ENCODE results near the gene OBSCN. TPM values are rescaled to one million over a fixed set of nuclear protein-coding genes. Genes with fewer than 3 reads are reported as not detected.

The OBSCN gene
- total RNA-seq, 1 donor from 2014 or later = 15.2 TPM

GRCh38 chr1:228224198-228225164, 16.6 kb downstream of the OBSCN start:
- no peak overlapping the region for H3K4me3 Mint-ChIP-seq (ENCODE audit: unreplicated experiment)
- no peaks in the 10 kb centered on the region for H3K4me1 Mint-ChIP-seq (ENCODE audit: unreplicated experiment)
- peaks cover 12% of the 10 kb centered on the region for H3K36me3 Mint-ChIP-seq (ENCODE audit: unreplicated experiment)
- H3K27ac Mint-ChIP-seq (ENCODE audit: unreplicated experiment) = no peak overlapping the region
- no peak for DNase-seq (ENCODE audit: extremely low spot score, unreplicated experiment)
- H3K9me3 Mint-ChIP-seq (ENCODE audit: unreplicated experiment) = no peaks in the 10 kb centered on the region
- no peak for TF ChIP-seq CTCF (IDR thresholded peaks at IDR 0.05)
- H3K27me3 Mint-ChIP-seq (ENCODE audit: unreplicated experiment) = no peaks in the 10 kb centered on the region

DNA sequence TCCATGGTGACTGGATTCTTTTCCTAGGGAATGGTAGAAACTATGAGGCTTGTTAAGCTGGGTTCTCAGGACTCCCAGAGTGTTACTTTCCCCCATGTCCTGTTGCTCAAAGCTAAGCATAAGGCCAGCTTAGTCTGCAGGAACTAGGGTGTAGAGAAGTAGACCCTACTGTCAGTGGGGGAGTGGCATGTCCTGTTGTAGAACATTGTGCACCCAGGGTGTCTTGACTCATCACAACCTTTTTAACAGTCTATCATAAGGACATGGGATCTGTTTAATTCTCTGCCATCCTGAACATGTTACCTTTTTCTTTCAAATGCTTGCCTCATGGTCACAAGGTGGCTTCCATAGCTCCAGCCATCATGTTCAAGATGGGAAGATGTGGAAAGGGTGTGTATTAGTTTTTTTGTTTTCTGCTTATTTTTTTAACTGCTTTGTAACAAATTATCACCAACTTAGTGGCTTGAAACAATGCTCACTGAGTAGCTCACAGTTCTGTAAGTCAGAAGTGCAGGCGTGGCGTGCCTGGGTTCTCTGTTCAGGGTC, 17.4 kb downstream of the OBSCN start:
- peaks cover 14% of the 10 kb centered on the region for H3K36me3 Mint-ChIP-seq (ENCODE audit: unreplicated experiment)
- no peaks in the 10 kb centered on the region for H3K27me3 Mint-ChIP-seq (ENCODE audit: unreplicated experiment)
- no peak for DNase-seq (ENCODE audit: extremely low spot score, unreplicated experiment)
- no peak overlapping the region for H3K27ac Mint-ChIP-seq (ENCODE audit: unreplicated experiment)
- TF ChIP-seq CTCF (IDR thresholded peaks at IDR 0.05) = no peak
- H3K4me3 Mint-ChIP-seq (ENCODE audit: unreplicated experiment) = no peak overlapping the region
- no peaks in the 10 kb centered on the region for H3K9me3 Mint-ChIP-seq (ENCODE audit: unreplicated experiment)
- H3K4me1 Mint-ChIP-seq (ENCODE audit: unreplicated experiment) = no peaks in the 10 kb centered on the region

- no peak for TF ChIP-seq CTCF (IDR thresholded peaks at IDR 0.05)
- Mint-ChIP-seq H3K36me3 (ENCODE audit: unreplicated experiment) (peaks cover 18% of the 10 kb centered on the region), H3K4me3 (ENCODE audit: unreplicated experiment) (no peak overlapping the region)
These were observed 17.9 kb downstream of the OBSCN start for GRCh38 chr1:228225740-228226139.

DNA sequence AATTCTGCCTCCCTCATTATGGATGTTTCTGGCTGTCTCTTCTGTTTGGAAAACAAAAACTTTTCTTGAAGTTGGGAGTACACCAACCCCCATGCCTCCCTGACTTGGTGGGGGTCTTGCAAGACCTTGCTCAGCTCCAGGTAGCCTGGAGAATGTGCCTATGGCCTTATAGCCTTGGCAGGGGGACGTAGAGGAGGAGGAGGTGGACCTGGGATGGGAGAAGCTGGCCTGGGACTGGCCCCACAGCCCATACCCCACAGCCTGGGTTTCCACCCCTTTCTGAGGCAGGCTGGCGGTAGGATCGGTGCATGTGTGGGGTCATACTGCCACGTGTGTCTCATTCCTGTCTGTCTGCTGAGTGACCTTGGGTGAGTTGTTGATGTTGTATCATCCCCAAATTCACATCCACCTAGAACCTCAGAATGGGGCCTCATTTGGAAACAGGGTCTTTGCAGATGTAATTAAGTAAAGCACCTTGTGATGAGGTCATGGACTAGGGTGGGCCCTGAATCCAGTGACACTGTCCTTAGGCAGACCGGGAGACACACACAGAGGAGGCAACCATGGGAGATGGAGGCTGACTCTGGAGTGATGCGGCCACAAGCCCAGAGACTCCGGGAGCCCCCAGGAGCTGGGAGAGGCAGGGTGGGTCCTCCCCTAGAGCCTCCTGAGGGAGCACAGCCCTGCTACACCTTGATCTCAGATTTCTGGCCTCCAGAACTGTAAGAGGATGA, 18.5 kb downstream of the OBSCN start:
- no peaks in the 10 kb centered on the region for H3K27me3 Mint-ChIP-seq (ENCODE audit: unreplicated experiment)
- H3K36me3 Mint-ChIP-seq (ENCODE audit: unreplicated experiment) = peaks cover 19% of the 10 kb centered on the region
- H3K27ac Mint-ChIP-seq (ENCODE audit: unreplicated experiment) = no peak overlapping the region
- no peaks in the 10 kb centered on the region for H3K9me3 Mint-ChIP-seq (ENCODE audit: unreplicated experiment)
- H3K4me3 Mint-ChIP-seq (ENCODE audit: unreplicated experiment) = no peak overlapping the region
- no peak for TF ChIP-seq CTCF (IDR thresholded peaks at IDR 0.05)
- no peaks in the 10 kb centered on the region for H3K4me1 Mint-ChIP-seq (ENCODE audit: unreplicated experiment)
- DNase-seq (ENCODE audit: extremely low spot score, unreplicated experiment) = no peak

More at GRCh38 chr1:228225740-228226139, 17.9 kb downstream of the OBSCN start:
- Mint-ChIP-seq H3K9me3 (ENCODE audit: unreplicated experiment) (no peaks in the 10 kb centered on the region), H3K4me1 (ENCODE audit: unreplicated experiment) (no peaks in the 10 kb centered on the region), H3K27me3 (ENCODE audit: unreplicated experiment) (no peaks in the 10 kb centered on the region), H3K27ac (ENCODE audit: unreplicated experiment) (no peak overlapping the region)
- no peak for DNase-seq (ENCODE audit: extremely low spot score, unreplicated experiment)
